Cardiac muscle cell (in vitro differentiated cells and primary cell): ENCODE measurements around the gene ZNF480. TPM values are rescaled to one million over a fixed set of nuclear protein-coding genes. Genes with fewer than 3 reads are reported as not detected.
A peak's percentile ranks its signal among the peaks of the same experiment; 100 is the strongest.

Experiments used
- DNase-seq, 2 donors: peaks; one replicate each; pipeline versions ENCODE4 v3.0.0 to v3.0.0-alpha.2; 2010 to 2017; ENCODE audit warnings: low read depth in 1 of 2, low spot score in 1 of 2
- H3K27ac ChIP-seq: fragments of 200-600 bp; sonication (generic); 2 replicates; pipeline ENCODE4 v1.5.1; 2016
- H3K27me3 ChIP-seq: fragments of 200-600 bp; sonication (generic); 2 replicates; pipeline ENCODE4 v1.6.0; 2016; ENCODE audit warnings: control low read depth
- H3K36me3 ChIP-seq: fragments of 200-600 bp; sonication (generic); 2 replicates; pipeline ENCODE4 v1.5.1; 2016; ENCODE audit warnings: control low read depth
- H3K4me1 ChIP-seq: fragments of 200-600 bp; sonication (generic); 2 replicates; pipeline ENCODE4 v1.8.1; 2017; ENCODE audit warnings: low read depth, mild to moderate bottlenecking, mixed run types
- H3K4me3 ChIP-seq: fragments of 200-600 bp; sonication (generic); 2 replicates; pipeline ENCODE4 v1.5.1; 2016; ENCODE audit warnings: mild to moderate bottlenecking
- H3K9me3 ChIP-seq: fragments of 200-600 bp; sonication (generic); 2 replicates; pipeline ENCODE4 v1.5.1; 2017; ENCODE audit warnings: low read depth, mild to moderate bottlenecking, control low read depth
- CTCF ChIP-seq: IDR thresholded peaks from 2 replicates; pipeline ENCODE4 v1.5.1; 2012; ENCODE audit warnings: low read depth, mild to moderate bottlenecking, low read length
- polyA plus RNA-seq: library from polyadenylated mRNA; unstranded; fragments of >200 nt; fragmentation: Nextera tagmentation; extraction: Ambion mirVana; gene quantifications from 2 replicates; pipeline ENCODE4 v1.2.1, GENCODE V29; 2016
- total RNA-seq: library from RNA; depleted of rRNA; stranded (reverse); fragments of >200 nt; gene quantifications from 2 replicates; pipeline ENCODE4 v1.2.3, GENCODE V29; 2016

Gene ZNF480
- total and polyA plus RNA-seq, 2 experiments from 2014 or later = 13.6 to 20.6 TPM

- H3K9me3 ChIP-seq = no peaks in the 10 kb centered on the region
- peaks cover 10% of the 10 kb centered on the region for H3K36me3 ChIP-seq
- peaks cover 25% of the 10 kb centered on the region for H3K4me1 ChIP-seq
- no peak overlapping the region for H3K4me3 ChIP-seq
- peak; percentile 27 to 98 for DNase-seq
- peak overlapping the region; percentile 99 for H3K27ac ChIP-seq
- no peaks in the 10 kb centered on the region for H3K27me3 ChIP-seq
- TF ChIP-seq CTCF = peak; percentile 31
Observed at GRCh38 chr19:52343548-52343947, 46.6 kb downstream of the ZNF480 start.

DNA sequence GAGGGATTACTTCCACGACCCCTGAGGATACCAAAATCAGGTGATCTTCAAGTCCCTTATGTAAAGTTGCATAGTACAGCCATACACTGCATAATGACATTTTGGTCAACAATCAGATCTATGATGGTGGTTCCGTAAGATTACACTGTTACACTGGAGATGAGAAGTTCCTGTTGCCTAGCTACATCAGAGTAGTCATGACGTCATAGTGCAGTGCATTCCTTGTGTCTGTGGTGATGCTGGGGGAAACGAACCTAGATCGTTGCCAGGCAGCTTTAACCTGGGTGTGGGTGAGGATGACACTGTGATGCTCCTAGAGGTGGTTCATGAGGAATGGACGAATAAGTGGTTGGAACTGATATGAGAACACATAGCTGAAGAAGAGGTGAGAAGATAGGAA lies 48.2 kb downstream of the ZNF480 start:
- H3K4me3 ChIP-seq = no peak overlapping the region
- peaks cover 15% of the 10 kb centered on the region for H3K4me1 ChIP-seq
- no peak for DNase-seq
- TF ChIP-seq CTCF = no peak
- peaks cover 11% of the 10 kb centered on the region for H3K36me3 ChIP-seq
- peak overlapping the region; percentile 99 for H3K27ac ChIP-seq
- no peaks in the 10 kb centered on the region for H3K9me3 ChIP-seq
- H3K27me3 ChIP-seq = no peaks in the 10 kb centered on the region

GRCh38 chr19:52351512-52351911 lies 54.5 kb downstream of the ZNF480 start:
- peak overlapping the region; percentile 11 for H3K27ac ChIP-seq
- peak in 1 of 2 donors; percentile 43 for DNase-seq
- H3K9me3 ChIP-seq = no peaks in the 10 kb centered on the region
- TF ChIP-seq CTCF = no peak
- H3K27me3 ChIP-seq = no peaks in the 10 kb centered on the region
- H3K4me1 ChIP-seq = no peaks in the 10 kb centered on the region
- no peak overlapping the region for H3K4me3 ChIP-seq
- H3K36me3 ChIP-seq = peaks cover 46% of the 10 kb centered on the region

DNA sequence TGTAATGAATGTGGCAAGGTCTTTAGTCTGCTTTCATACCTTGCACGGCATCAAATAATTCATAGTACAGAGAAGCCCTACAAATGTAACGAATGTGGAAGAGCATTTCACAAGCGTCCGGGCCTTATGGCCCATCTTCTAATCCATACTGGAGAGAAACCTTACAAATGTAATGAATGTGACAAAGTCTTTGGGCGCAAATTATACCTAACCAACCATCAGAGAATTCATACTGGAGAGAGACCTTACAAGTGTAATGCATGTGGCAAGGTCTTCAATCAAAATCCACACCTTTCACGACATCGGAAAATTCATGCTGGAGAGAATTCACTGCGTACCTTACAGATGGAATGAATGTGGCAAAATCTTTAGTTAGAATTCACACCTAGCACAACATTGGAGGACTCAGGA lies 69.5 kb downstream of the ZNF480 start:
- Histone ChIP-seq H3K9me3 (peaks cover 7% of the 10 kb centered on the region), H3K27ac (no peak overlapping the region), H3K4me3 (no peak overlapping the region), H3K27me3 (no peaks in the 10 kb centered on the region), H3K4me1 (no peaks in the 10 kb centered on the region), H3K36me3 (peaks cover 19% of the 10 kb centered on the region)
- no peak for DNase-seq
- no peak for TF ChIP-seq CTCF

GRCh38 chr19:52369559-52370340 lies 72.8 kb downstream of the ZNF480 start, which contains the start of gene ZNF880:
ZNF880 (plus strand) TSS chr19:52369923; CDS start chr19:52369966, 43 bp downstream.
- Histone ChIP-seq H3K27me3 (no peaks in the 10 kb centered on the region), H3K36me3 (peaks cover 18% of the 10 kb centered on the region), H3K4me3 (peak within 1 kb of the TSS; percentile 50), H3K4me1 (no peaks in the 10 kb centered on the region), H3K27ac (peak within 1 kb of the TSS; percentile 96), H3K9me3 (peaks cover 7% of the 10 kb centered on the region)
- peak; percentile 89 to 96 for DNase-seq
- no peak for TF ChIP-seq CTCF
